HepG2 (cell line): ENCODE measurements around the gene PAMR1.

Experiments used
- CHD2 ChIP-seq: IDR thresholded peaks from 2 replicates; pipeline ENCODE4 v1.6.1; 2011; ENCODE audit warnings: low read depth, low read length, improper control_type of control experiment
- EHMT2 ChIP-seq: fragments of 200-600 bp; sonication (generic); IDR thresholded peaks from 2 replicates; pipeline ENCODE4 v1.7.0; 2017; ENCODE audit warnings: antibody characterized with exemption, low read depth, low read length, borderline replicate concordance
- MAFK ChIP-seq, 2 experiments: IDR thresholded peaks in 1 of 2; conservative IDR thresholded peaks in 1 of 2; 2 replicates each; pipeline ENCODE4 v1.6.1; 2011; ENCODE audit warnings: improper control_type of control experiment in 2 of 2, low read length in 2 of 2
- TFAP4 ChIP-seq: sonication (generic); IDR thresholded peaks from 2 replicates; pipeline ENCODE4 v1.6.1; 2016; ENCODE audit warnings: low read depth, borderline replicate concordance
- ZNF3 ChIP-seq: IDR thresholded peaks from 2 replicates; pipeline ENCODE4 v1.7.0; 2017; ENCODE audit warnings: inconsistent platforms

- TF ChIP-seq ZNF3 (CRISPR knock-in tag) (no peak), EHMT2 (no peak), CHD2 (no peak), TFAP4 (no peak), MAFK (conservative IDR thresholded peaks at IDR 0.05 in 1 of 2, IDR thresholded peaks at IDR 0.05 in 1 of 2; ENCODE audit: low read length in 2 of 2) (no peak)
Measured at GRCh38 chr11:35554491-35555437, 29.3 kb upstream of the PAMR1 start.
